NCI-H2227 treated with DMSO at 0.1 percent for 48 hours (cell line): ENCODE measurements around the gene ELFN1.

Source experiments
- DNase-seq: peaks from one replicate; lab custom pipeline; 2025; lab: John Stamatoyannopoulos, UW

ELFN1 gene

GRCh38 chr7:1725766-1726630, 55.9 kb downstream of the ELFN1 start:
- no peak for DNase-seq

GRCh38 chr7:1727079-1727478, 57.0 kb downstream of the ELFN1 start:
- DNase-seq: no peak

GRCh38 chr7:1727812-1728570, 57.9 kb downstream of the ELFN1 start:
- no peak for DNase-seq

- DNase-seq: no peak
Observed at GRCh38 chr7:1729183-1729582, 59.1 kb downstream of the ELFN1 start.

GRCh38 chr7:1729773-1730172, 59.7 kb downstream of the ELFN1 start:
- DNase-seq: no peak

GRCh38 chr7:1732072-1732471, 62.0 kb downstream of the ELFN1 start:
- no peak for DNase-seq

GRCh38 chr7:1732645-1733044, 62.6 kb downstream of the ELFN1 start:
- no peak for DNase-seq

GRCh38 chr7:1733206-1733907, 63.3 kb downstream of the ELFN1 start:
- no peak for DNase-seq

GRCh38 chr7:1733908-1734730, 64.0 kb downstream of the ELFN1 start:
- no peak for DNase-seq

GRCh38 chr7:1735262-1735661, 65.2 kb downstream of the ELFN1 start:
- no peak for DNase-seq

GRCh38 chr7:1735806-1736483, 65.9 kb downstream of the ELFN1 start:
- DNase-seq: no peak

- no peak for DNase-seq
Observed at GRCh38 chr7:1736484-1736817, 66.4 kb downstream of the ELFN1 start.

- DNase-seq: no peak
Observed at GRCh38 chr7:1736830-1737229, 66.8 kb downstream of the ELFN1 start.

- no peak for DNase-seq
Observed at GRCh38 chr7:1737523-1737922, 67.4 kb downstream of the ELFN1 start.

GRCh38 chr7:1737956-1738355, 67.9 kb downstream of the ELFN1 start:
- no peak for DNase-seq

GRCh38 chr7:1738511-1738910, 68.4 kb downstream of the ELFN1 start:
- DNase-seq: no peak

GRCh38 chr7:1738956-1739355, 68.9 kb downstream of the ELFN1 start:
- DNase-seq: no peak

- DNase-seq: no peak
Observed at GRCh38 chr7:1739593-1739992, 69.5 kb downstream of the ELFN1 start.

GRCh38 chr7:1740214-1740613, 70.1 kb downstream of the ELFN1 start:
- DNase-seq: no peak

- no peak for DNase-seq
Observed at GRCh38 chr7:1741246-1741645, 71.2 kb downstream of the ELFN1 start.
